HG03108 (cell line): ENCODE results near the gene SULF2.

Source experiments
- ATAC-seq: cut with Tn5 transposase; IDR thresholded peaks from one replicate; pipeline ENCODE4 v1.9.1; 2021; ENCODE audit warnings: moderate library complexity; ENCODE audit not compliant: unreplicated experiment

SULF2 gene

GRCh38 chr20:47672886-47673670, 112.2 kb downstream of the SULF2 start:
- ATAC-seq, result no peak

GRCh38 chr20:47672166-47672565, 113.1 kb downstream of the SULF2 start:
- ATAC-seq, result no peak

GRCh38 chr20:47670913-47671312, 114.4 kb downstream of the SULF2 start:
- no peak for ATAC-seq

GRCh38 chr20:47669927-47670890, 115.1 kb downstream of the SULF2 start:
- ATAC-seq, result no peak

- ATAC-seq, result no peak
Observed at GRCh38 chr20:47669489-47669888, 115.8 kb downstream of the SULF2 start.

GRCh38 chr20:47669152-47669425, 116.2 kb downstream of the SULF2 start:
- ATAC-seq, result no peak

- ATAC-seq, result no peak
Observed at GRCh38 chr20:47668313-47669151, 116.7 kb downstream of the SULF2 start.

GRCh38 chr20:47667531-47668312, 117.6 kb downstream of the SULF2 start:
- no peak for ATAC-seq

- no peak for ATAC-seq
Observed at GRCh38 chr20:47667086-47667485, 118.2 kb downstream of the SULF2 start.

- no peak for ATAC-seq
Observed at GRCh38 chr20:47666304-47666703, 119.0 kb downstream of the SULF2 start.

GRCh38 chr20:47665221-47665991, 119.9 kb downstream of the SULF2 start:
- ATAC-seq, result no peak

- no peak for ATAC-seq
Observed at GRCh38 chr20:47664744-47665143, 120.5 kb downstream of the SULF2 start.

GRCh38 chr20:47664068-47664437, 121.2 kb downstream of the SULF2 start:
- no peak for ATAC-seq

GRCh38 chr20:47663354-47664067, 121.8 kb downstream of the SULF2 start:
- ATAC-seq, result no peak

- ATAC-seq, result no peak
Observed at GRCh38 chr20:47662483-47663353, 122.6 kb downstream of the SULF2 start.

- no peak for ATAC-seq
Observed at GRCh38 chr20:47661714-47662113, 123.6 kb downstream of the SULF2 start.

GRCh38 chr20:47660983-47661700, 124.1 kb downstream of the SULF2 start:
- ATAC-seq, result no peak

- no peak for ATAC-seq
Observed at GRCh38 chr20:47660602-47660905, 124.7 kb downstream of the SULF2 start.
